WERI-Rb-1 (cell line): Measurements from ENCODE around the gene SMARCE1.

Experiments
- DNase-seq: peaks from one replicate; pipeline ENCODE4 v3.0.0-alpha.2; 2020
- H3K27ac ChIP-seq: fragments of 250-450 bp; sonication (Bioruptor Pico); 2 replicates; pipeline ENCODE4 v1.5.1; 2020; ENCODE audit warnings: mild to moderate bottlenecking, moderate library complexity
- H3K27me3 ChIP-seq: fragments of 250-450 bp; sonication (Bioruptor Pico); 2 replicates; pipeline ENCODE4 v1.5.1; 2021; ENCODE audit warnings: mild to moderate bottlenecking, low read depth, moderate library complexity; ENCODE audit not compliant: insufficient read depth, severe bottlenecking
- H3K36me3 ChIP-seq: fragments of 250-450 bp; sonication (Bioruptor Pico); 2 replicates; pipeline ENCODE4 v1.5.1; 2020; ENCODE audit warnings: mild to moderate bottlenecking, moderate library complexity
- H3K4me3 ChIP-seq: 2 replicates; pipeline ENCODE4 v1.5.1; 2011; ENCODE audit warnings: low read depth, mild to moderate bottlenecking, control low read depth, low read length
- H3K9me3 ChIP-seq: fragments of 250-450 bp; sonication (Bioruptor Pico); 2 replicates; pipeline ENCODE4 v1.5.1; 2021; ENCODE audit warnings: mild to moderate bottlenecking, moderate library complexity; ENCODE audit not compliant: severe bottlenecking
- TF ChIP-seq, protein P1 (sequence below): IDR thresholded peaks from 2 replicates; pipeline ENCODE4 v1.5.1; 2011; ENCODE audit warnings: low read depth, mild to moderate bottlenecking, control low read depth, inconsistent platforms, low read length

The SMARCE1 gene

DNA sequence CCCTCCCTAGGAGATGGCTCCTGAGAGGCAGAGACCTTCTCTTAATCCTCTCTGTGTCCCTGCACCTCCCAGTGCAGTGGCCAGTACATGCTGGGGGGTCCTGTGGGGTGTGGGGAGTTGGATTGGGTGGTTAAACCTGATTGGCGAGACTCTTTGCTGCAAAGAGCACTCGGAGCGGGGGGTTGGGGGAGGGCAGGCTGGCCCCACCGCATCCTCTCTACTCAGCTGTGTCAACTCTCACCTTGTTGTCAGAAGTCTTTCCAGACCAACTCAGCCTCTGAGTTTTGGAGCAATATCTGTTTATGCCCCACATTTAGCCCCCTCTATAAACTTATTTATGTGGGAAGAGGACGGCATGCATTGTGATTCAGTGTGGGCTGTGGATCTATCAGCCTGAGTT, 40.0 kb downstream of the SMARCE1 start:
- Histone ChIP-seq H3K27ac (no peak overlapping the region), H3K36me3 (no peaks in the 10 kb centered on the region), H3K27me3 (peaks cover 56% of the 10 kb centered on the region), H3K4me3 (no peak overlapping the region), H3K9me3 (no peaks in the 10 kb centered on the region)
- TF ChIP-seq, protein P1, sequence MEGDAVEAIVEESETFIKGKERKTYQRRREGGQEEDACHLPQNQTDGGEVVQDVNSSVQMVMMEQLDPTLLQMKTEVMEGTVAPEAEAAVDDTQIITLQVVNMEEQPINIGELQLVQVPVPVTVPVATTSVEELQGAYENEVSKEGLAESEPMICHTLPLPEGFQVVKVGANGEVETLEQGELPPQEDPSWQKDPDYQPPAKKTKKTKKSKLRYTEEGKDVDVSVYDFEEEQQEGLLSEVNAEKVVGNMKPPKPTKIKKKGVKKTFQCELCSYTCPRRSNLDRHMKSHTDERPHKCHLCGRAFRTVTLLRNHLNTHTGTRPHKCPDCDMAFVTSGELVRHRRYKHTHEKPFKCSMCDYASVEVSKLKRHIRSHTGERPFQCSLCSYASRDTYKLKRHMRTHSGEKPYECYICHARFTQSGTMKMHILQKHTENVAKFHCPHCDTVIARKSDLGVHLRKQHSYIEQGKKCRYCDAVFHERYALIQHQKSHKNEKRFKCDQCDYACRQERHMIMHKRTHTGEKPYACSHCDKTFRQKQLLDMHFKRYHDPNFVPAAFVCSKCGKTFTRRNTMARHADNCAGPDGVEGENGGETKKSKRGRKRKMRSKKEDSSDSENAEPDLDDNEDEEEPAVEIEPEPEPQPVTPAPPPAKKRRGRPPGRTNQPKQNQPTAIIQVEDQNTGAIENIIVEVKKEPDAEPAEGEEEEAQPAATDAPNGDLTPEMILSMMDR: no peak
- DNase-seq: no peak

GRCh38 chr17:40606548-40607353, 40.9 kb downstream of the SMARCE1 start:
- Histone ChIP-seq H3K9me3 (no peaks in the 10 kb centered on the region), H3K36me3 (no peaks in the 10 kb centered on the region), H3K27me3 (peaks cover 47% of the 10 kb centered on the region), H3K4me3 (no peak overlapping the region), H3K27ac (no peak overlapping the region)
- TF ChIP-seq, protein P1: no peak
- no peak for DNase-seq

DNA sequence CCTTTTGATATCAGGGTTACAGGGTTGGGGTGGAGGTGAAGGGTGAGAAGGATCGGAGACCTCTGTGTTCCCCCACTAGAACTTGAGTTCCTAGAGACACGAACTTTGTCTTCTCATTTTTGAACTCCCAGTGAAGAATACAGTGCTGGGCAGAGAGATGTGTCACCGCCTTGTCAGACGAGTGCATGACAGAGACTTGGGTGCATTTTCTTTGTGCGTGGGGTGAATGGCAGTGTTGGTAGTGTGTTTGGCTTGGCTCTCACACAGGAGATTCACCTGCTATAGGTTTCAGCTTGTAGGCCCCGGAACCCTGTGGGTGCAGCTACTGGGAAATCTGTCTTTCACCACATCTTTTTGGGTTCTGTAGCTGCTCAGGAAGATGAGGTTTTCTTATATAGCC, 42.3 kb downstream of the SMARCE1 start:
- no peak for DNase-seq
- Histone ChIP-seq H3K27me3 (peaks cover 42% of the 10 kb centered on the region), H3K4me3 (no peak overlapping the region), H3K9me3 (no peaks in the 10 kb centered on the region), H3K27ac (no peak overlapping the region), H3K36me3 (no peaks in the 10 kb centered on the region)
- TF ChIP-seq, protein P1: no peak

GRCh38 chr17:40604327-40605080, 43.1 kb downstream of the SMARCE1 start:
- Histone ChIP-seq H3K27ac (no peak overlapping the region), H3K9me3 (no peaks in the 10 kb centered on the region), H3K36me3 (no peaks in the 10 kb centered on the region), H3K4me3 (no peak overlapping the region), H3K27me3 (peaks cover 41% of the 10 kb centered on the region)
- DNase-seq: no peak
- TF ChIP-seq, protein P1: no peak

- no peak overlapping the region for H3K4me3 ChIP-seq
- TF ChIP-seq, protein P1: no peak
Measured at GRCh38 chr17:40602445-40603443, 44.9 kb downstream of the SMARCE1 start.

More at GRCh38 chr17:40602445-40603443, 44.9 kb downstream of the SMARCE1 start:
- H3K27me3 ChIP-seq: peaks cover 33% of the 10 kb centered on the region
- no peak overlapping the region for H3K27ac ChIP-seq
- H3K9me3 ChIP-seq: no peaks in the 10 kb centered on the region
- no peaks in the 10 kb centered on the region for H3K36me3 ChIP-seq
- DNase-seq: no peak
